SK-N-DZ (cell line): ENCODE measurements around the gene TMEM123.
"Not testable (repeated sequence)": the region's sequence is repeated elsewhere in the genome, so short reads cannot be mapped to it uniquely, and the experiment has no call there.

Experiments used
- DNase-seq: peaks from one replicate; pipeline ENCODE4 v3.0.0-alpha.2; 2015; ENCODE audit warnings: low spot score

The TMEM123 gene

DNA sequence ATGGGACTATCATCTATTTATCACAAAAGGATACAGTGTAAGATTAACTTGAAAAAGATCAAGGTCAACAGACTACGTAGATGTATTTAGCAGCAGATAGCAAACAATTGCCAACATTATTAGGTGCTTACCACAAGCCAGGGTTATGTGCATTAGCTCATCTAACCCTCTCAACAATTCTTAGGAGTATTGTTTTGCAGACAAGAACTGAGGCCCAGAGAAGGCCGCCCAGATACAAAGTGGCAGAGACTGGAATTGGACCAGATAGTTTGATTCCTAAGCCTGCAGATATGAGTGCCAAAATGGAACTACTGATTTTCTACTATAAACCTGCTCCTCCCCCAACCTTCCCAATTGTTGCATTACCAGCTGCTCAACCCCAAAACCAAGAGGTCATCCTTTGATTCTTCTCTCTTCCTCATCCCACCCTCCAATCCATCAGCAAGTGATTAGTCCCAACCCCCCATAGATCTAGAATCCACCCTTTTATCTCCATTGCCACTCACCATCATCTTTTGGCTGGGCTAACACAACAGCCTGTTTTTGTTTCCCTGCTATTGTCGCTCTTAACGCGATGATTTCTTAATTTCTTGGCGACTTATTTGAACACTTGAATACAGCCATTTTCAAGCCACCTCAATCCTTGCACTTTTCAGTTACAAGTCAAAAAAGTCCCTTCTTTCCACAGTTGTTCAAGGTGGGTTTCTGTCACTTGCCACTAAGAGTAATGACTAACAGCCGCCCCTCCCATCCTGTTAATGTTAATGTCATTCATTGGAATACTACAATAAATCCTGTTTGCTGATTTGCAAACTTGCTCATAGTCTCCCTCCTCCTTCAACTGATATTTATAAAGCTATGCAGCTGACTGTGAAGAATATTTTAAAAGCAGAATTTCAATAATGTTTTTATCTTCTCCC lies 2.7 kb downstream of the TMEM123 start:
- no peak for DNase-seq

DNA sequence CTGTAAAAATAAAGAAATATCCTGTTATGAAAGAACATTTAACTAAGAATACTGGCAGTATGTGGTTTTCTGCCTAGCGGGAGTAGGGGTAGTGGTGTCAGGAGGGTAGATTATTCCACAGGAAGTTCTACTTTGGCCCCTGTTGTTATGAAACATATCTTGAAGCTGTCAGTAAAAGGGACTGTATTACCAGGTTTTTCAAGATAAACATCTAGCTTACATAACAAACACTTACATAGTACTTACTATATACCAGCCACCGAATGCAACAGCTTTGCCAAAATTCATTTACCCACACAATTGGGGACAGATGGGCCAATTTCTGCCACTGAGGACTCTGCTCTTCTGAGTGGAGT lies 3.7 kb downstream of the TMEM123 start:
- no peak for DNase-seq

DNA sequence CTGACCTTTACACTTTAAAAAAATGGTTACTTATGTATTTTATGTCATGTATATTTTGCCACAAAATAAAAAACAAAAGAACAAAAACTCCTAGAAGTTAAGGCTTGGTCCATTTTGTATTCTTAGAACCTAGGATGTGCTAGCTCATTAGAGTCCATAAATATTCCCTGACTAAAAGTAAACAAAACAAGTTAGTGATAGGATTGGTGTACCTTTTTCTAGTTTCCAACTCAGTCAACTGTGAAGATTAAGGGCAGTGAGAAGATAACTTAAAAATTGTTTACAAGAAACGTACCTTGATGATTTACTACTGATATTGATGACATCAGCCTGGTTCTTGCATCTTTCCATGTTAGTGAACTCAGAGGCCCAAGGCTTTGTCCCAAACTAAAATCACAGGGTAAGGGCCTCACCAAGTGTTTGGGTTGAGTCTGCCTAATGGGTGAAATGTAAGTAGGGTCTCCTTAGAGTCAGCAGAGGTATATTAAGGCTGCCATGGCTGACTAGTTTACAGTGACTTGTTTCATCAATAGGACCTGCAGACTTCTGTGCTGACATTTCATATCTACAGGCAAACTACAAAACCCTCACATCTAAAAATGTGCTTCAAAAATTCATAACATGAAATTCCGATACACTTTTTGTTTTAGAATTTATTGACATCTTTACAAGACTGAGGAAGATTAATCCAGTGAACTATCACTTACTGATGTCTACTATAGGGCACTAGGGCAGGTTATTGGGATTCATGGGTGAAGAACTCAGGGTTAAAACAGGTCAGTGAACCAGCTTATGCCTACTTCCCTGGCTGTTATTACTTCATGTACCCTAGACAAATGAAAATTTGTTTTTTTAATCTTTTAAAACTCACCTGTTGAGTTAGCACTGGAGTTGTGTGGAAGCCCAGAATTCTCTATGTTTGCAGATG lies 4.4 kb downstream of the TMEM123 start:
- DNase-seq, result no peak

DNA sequence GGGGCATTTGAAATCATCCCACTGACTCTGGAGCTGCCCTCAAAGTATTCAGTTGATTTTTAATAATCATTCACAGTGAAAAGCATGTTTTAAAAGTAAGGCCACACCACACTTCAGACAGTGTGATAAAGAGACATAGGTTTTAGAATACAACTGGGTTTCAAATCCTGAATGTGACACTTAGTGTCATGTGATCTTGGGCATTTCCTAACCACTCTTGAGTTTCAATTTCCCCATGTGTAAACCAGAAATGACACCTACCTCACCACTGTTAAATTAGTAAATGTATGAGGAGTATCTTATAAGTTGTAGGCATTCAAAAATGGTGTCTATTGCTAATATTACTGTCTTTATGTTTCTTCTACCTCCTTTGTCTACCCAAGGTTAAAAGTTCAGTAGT lies 5.4 kb downstream of the TMEM123 start:
- DNase-seq, result no peak

DNA sequence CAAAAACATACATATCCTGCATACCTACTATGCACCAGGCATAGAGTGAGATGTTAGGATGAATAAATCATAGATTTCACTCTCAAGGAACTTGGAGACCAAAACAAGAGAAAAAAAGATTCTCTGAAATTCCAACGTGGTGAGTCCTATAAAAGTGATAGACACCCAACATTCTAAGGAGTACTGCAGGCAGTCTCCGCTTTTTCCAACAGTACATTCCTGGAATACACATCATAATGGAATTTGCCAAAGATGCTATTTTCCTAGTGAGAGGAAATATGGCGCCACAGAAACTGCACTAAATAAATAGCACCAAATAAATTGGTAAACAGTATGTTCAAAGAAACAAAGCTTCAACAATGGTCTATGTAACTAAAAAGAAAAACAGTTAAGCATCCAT lies 6.0 kb downstream of the TMEM123 start:
- DNase-seq, result no peak

DNA sequence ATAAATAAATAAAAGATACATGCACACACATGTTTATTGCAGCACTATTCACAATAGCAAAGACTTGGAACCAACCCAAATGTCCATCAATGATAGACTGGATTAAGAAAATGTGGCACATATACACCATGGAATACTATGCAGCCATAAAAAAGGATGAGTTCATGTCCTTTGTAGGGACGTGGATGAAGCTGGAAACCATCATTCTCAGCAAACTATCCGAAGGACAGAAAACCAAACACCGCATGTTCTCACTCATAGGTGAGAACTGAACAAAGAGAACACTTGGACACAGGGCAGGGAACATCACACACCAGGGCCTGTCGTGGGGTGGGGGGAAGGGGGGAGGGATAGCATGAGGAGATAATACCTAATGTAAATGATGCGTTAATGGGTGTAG lies 7.9 kb downstream of the TMEM123 start:
- DNase-seq, result not testable (repeated sequence)

DNA sequence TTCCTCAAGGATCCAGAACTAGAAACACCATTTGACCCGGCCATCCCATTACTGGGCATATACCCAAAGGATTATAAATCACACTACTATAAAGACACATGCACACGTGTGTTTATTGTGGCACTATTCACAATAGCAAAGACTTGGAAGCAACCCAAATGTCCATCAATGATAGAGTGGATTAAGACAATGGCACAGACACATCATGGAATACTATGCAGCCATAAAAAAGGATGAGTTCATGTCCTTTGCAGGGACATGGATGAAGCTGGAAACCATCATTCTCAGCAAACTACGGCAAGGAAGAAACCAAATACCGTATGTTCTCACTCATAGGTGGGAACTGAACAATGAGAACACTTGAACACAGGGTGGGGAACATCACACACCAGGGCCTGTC lies 8.4 kb downstream of the TMEM123 start:
- DNase-seq, result not testable (repeated sequence)

DNA sequence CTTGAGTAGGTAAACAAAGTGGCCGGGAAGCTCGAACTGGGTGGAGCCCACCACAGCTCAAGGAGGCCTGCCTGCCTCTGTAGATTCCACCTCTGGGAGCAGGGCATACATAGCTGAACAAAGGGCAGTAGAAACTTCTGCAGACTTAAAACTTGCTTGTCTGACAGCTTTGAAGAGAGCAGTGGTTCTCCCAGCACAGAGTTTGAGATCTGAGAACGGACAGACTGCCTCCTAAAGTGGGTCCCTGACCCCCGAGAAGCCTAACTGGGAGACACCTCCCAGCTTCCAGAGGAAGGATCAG lies 13.6 kb downstream of the TMEM123 start:
- not testable (repeated sequence) for DNase-seq

DNA sequence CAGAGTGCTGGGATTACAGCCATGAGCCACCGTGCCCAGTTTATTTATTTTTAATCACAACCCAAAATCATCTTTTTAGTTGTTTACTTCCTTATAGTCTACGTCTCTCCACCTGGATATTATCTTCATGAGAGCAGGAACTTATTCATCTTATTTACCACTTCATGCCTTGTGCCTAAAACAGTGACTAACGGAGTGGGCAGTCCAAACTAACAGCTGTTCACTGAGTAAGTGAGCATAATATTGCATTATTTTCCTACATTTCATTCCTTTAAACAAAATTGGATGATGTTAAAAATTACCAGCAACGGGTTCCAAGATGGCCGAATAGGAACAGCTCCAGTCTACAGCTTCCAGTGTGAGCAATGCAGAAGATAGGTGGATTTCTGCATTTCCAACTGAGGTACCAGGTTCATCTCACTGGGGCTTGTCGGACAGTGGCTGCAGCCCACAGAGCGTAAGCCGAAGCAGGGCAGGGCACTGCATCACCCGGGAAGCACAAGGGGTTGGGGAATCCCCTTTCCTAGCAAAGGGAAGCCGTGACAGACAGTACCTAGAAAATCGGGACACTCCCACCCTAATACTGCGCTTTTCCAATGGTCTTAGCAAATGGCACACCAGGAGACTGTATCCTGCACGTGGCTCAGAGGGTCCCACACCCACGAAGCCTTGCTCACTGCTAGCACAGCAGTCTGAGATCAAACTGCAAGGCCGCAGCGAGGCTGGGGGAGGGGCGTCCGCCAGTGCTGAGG lies 14.1 kb downstream of the TMEM123 start:
- DNase-seq, result no peak

DNA sequence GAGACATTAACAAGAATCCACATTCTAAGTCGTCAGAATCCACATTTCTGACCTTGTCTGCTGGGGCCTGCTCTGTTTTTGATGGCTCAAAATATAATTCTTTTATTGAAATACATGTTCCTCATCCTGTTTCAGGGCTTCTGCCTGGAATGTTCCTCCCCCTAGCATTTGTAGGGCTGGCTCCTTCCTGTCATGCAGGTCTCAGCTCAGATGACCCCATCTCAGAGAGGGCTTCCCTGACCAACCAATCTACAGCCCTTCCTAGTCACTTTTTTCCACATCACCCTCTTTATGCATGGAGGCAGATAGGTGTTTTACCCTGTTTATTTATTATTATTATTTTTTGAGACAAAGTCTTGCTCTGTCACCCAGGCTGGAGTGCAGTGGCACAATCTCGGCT lies 14.8 kb downstream of the TMEM123 start:
- DNase-seq, result no peak

DNA sequence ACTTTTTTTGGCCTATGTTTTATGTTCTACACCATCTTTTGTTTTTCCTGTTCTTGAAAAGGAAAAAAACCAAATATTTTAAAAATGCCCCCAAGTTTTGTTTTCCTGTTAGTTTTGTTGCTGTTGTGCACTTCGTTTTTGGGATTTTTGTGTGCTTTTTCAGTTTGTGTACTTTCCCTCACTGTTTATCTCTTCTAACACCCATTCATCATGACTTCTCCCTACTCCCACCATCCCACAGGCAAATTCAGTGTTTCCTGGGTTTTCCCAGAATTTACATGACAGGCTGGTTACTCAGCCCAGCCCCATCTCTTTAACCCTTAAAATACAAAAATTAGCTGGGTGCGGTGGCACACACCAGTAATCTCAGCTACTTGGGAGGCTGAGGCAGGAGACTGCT lies 15.6 kb downstream of the TMEM123 start:
- no peak for DNase-seq

DNA sequence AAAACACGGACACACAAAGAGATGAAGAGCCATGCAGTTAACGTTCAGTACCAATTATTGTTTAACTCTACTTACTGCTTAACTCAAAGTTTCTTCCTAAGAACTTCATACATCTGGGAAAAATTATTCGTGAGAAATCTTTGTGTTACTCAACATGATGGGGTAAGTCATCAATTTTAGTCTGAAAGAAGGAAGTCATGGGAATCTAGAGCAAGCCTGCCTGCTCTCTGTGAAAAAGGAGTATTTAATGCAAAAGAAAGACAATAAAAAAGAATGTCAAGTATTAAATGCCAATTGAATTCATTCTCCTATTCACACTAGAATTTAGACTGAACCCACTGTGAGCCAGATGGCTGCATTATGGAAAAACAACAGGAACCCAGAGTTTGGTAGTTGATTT lies 16.0 kb downstream of the TMEM123 start:
- DNase-seq, result no peak

DNA sequence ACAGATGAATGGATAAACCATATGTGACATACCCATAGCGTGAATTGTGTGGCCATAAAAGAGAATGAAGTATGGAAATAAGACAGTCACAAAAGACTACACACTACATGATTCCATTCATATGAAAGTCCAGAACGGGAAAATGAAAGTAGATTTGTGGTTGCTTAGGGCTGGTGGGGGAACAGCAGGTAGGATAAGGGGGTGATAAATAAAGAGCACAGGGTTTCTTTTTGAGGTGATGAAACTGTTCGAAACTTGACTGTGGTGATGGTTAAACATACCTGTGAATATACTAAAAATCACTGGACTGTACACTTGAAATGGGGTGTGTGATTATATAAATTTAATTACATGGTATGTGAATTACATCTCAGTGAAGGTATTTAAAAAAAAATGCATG lies 16.9 kb downstream of the TMEM123 start:
- DNase-seq, result no peak

DNA sequence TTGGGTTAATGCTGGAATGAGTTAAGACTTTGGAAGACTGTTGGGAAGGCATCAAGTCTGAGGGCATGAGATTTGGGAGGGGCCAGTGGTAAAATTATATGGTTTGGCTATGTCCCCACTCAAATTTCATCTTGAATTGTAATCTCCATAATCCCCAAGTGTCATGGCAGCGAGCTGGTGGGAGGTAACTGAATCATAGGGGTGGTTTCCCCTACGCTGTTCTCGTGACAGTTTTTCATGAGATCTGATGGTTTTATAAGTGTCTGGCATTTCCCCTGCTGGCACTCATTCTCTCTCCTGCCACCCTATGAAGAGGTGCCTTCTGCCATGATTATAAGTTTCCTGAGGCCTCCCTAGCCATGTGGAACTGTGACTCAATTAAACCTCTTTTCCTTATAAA lies 19.0 kb downstream of the TMEM123 start:
- not testable (repeated sequence) for DNase-seq

DNA sequence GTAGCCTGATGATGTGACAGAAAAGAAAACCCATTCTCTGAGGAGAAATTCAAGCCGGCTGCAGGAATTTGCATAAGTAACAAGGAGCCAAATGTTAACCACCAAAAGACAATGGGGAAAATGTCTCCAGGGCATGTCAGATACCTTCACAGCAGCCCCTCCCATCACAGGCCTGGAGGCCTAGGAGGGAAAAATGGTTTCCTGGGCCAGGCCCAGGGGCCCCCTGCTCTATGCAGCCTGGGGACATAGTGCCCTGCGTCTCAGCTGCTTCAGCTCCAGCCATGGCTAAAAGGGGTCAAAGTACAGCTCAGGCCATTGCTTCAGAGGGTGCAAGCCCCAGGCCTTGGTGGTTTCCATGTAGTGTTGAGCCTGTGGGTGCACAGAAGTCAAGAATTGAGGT lies 20.0 kb downstream of the TMEM123 start:
- DNase-seq, result not testable (repeated sequence)

DNA sequence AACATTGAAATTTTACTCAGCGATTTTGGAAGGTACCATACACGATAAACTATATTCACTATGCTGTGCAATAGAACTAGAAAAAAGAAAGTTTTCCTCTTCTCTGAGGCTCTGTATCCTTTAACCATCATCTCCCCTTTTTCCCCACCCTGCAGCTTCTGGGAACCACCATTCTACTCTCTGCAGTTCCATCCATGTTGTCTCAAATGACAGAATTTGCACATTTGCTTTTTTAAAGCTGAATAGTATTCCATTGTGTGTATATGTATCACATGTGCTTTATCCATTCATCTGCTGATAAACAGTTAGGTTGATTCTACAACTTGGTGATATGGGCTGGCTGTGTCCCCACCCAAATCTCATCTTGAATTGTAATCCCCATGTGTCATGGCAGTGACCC lies 21.2 kb downstream of the TMEM123 start:
- DNase-seq, result no peak

DNA sequence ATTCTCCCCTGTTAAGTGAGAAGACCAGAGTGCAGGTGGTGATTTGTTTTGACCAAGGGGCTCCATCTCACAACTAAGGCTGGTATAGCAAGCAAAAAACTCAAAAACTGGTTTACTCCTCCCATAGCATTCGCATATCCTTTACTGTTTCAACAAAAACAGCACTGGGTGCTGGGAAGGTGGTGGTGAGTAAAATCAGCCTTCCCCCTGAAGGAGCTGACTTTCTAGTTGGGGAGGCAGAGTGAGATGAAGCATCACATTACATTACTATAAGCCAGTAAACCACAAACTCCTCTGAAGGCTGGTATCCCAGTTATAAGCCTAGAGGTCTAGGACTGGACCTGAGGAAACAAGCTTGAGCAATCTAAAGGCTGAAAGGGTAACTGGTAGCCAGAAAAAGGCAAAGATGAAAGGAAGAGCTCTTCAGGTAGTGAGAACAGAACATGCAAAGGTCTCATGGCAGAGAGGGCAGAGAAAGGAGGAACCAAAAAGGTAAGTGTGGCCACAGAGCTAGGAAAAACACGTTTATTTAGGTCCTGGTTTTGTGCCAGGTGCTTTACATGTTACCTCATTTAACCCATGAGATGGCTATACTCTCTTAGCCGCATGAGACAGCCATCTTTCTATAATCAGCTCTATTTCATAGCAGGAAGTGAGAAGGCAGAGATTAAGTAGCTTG lies 22.3 kb downstream of the TMEM123 start:
- no peak for DNase-seq

DNA sequence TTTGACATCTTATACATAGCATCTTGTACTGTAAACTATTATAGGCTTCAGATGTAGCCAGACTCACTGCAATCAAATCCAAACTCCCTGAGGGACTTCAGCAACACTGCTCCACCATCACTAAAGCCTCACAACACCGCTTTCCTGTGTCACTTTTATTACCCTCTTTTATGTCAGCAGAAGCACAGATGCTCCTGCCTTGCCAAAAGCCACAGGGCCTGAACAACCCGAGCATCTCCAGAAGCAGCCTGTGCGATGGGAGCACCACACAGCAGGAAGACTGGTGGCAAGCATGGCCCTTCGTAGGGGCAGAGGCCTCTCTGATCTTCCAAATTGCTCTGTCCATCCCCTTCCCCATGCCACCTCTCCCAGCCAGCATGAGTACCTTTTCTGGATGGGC lies 22.9 kb downstream of the TMEM123 start:
- DNase-seq, result no peak

DNA sequence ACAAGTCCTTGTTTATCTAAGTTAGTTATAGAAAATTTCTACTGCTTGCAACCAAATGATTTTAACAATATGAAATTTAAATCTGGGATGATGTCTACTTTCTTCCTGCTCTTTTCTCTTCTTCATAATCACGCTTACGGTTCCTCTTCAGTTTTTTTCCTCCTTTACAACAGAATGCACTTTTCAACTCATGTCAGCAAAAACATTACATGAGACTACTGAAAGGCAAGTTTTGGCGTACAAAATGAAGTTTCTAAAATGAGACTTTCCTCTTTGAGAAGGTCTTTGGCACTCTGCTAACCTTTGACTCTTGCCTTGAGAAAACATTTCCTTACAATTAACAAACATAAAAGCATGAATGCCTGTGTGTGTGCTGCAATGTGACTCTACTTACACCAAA lies 23.3 kb downstream of the TMEM123 start:
- no peak for DNase-seq

DNA sequence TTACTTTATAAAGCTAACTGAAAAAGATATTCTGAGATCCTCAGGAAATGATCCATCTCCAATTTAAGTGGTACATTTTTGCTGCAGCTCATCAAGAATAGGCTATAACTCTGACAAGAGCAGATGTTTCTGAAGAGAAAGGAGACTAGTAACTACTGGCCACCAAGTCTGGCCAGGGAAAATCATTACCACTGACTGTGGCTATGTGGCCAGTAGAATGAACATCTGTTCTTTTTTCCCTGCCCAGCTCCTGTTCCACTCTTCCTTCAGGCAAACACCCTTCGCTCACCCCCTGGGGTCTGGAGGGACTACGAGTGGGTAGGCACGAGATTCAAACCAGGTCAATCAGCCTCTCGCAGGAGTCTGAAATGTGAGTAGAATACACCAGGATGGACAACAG lies 23.9 kb downstream of the TMEM123 start:
- DNase-seq, result no peak

DNA sequence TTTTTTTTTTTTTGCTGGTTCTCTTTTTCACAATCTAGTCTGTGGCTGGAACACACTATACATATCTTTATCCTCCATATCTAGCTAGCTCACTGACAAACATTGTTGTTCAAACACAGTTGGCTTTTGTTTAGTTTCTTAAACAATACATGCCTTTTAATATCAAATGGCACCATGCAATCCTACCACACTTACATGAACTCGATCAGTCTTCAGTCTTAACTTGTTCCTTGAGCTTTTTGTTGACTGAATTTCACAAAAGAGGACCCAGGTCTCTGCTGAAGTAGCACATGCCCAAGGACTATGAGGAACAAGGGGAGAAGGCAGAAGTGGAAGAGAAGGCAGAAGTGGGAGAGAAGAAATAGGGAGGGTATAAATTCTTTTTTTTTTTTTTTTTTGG lies 25.5 kb downstream of the TMEM123 start:
- DNase-seq, result no peak

DNA sequence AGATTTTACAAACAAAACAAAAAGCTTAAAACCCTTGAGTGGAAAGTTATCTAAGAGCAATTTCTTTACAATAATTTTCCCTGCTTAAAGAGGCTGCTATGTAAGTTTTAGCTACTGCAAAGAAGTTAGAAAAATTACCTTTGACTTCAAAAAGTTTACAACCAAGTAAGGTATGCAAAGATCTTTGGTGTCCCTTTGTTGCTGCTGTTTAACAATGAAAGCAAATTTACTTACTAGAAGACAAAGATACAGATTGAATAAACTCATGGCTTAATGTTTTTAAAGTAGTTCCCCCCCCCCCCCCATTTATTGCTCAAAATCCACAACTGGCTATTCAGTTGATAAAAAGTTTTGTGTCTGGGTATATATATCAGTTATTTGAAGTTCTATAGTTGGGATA lies 26.0 kb downstream of the TMEM123 start:
- no peak for DNase-seq
